GM21526 (cell line): ENCODE results near the gene TTLL1.
A peak's percentile ranks its signal among the peaks of the same experiment; 100 is the strongest.

Experiments
- ATAC-seq: cut with Tn5 transposase; IDR thresholded peaks from one replicate; pipeline ENCODE4 v1.9.1; 2021; ENCODE audit warnings: moderate library complexity; ENCODE audit not compliant: unreplicated experiment, low FRiP score

The TTLL1 gene

GRCh38 chr22:43014869-43015676 lies 74.1 kb downstream of the TTLL1 start, which contains the start of gene PACSIN2:
Gene PACSIN2 (minus strand): TSS chr22:43015149. CDS start chr22:42912080, 103,069 bp downstream.
- ATAC-seq = peak; percentile 84

GRCh38 chr22:43014316-43014868 lies 74.8 kb downstream of the TTLL1 start:
- no peak for ATAC-seq

GRCh38 chr22:43013355-43014315 lies 75.6 kb downstream of the TTLL1 start:
- no peak for ATAC-seq

- ATAC-seq = no peak
Observed at GRCh38 chr22:43012390-43012789, 76.8 kb downstream of the TTLL1 start.

GRCh38 chr22:43011079-43011478 lies 78.1 kb downstream of the TTLL1 start:
- no peak for ATAC-seq

GRCh38 chr22:43009444-43009843 lies 79.7 kb downstream of the TTLL1 start:
- no peak for ATAC-seq

GRCh38 chr22:43008921-43009320 lies 80.3 kb downstream of the TTLL1 start:
- no peak for ATAC-seq

- ATAC-seq = no peak
Observed at GRCh38 chr22:43008509-43008908, 80.7 kb downstream of the TTLL1 start.

- no peak for ATAC-seq
Observed at GRCh38 chr22:43007519-43008102, 81.6 kb downstream of the TTLL1 start.

GRCh38 chr22:43006753-43007152 lies 82.4 kb downstream of the TTLL1 start:
- no peak for ATAC-seq

- ATAC-seq = no peak
Observed at GRCh38 chr22:43006016-43006505, 83.1 kb downstream of the TTLL1 start.

GRCh38 chr22:43005106-43005505 lies 84.1 kb downstream of the TTLL1 start:
- ATAC-seq = no peak

- ATAC-seq = no peak
Observed at GRCh38 chr22:43004362-43005035, 84.7 kb downstream of the TTLL1 start.

- ATAC-seq = no peak
Observed at GRCh38 chr22:43002202-43002586, 87.0 kb downstream of the TTLL1 start.

GRCh38 chr22:43001271-43002201 lies 87.7 kb downstream of the TTLL1 start:
- ATAC-seq = no peak

GRCh38 chr22:43000441-43001175 lies 88.6 kb downstream of the TTLL1 start:
- no peak for ATAC-seq

GRCh38 chr22:42997582-42998090 lies 91.6 kb downstream of the TTLL1 start:
- no peak for ATAC-seq
